HPDE6-E6E7 (cell line): ENCODE data around the gene DEGS1.

Source experiments
- DNase-seq: peaks from one replicate; pipeline ENCODE4 v3.0.0; 2011; ENCODE audit warnings: missing footprints; ENCODE audit errors: extremely low spot score

Gene DEGS1

DNA sequence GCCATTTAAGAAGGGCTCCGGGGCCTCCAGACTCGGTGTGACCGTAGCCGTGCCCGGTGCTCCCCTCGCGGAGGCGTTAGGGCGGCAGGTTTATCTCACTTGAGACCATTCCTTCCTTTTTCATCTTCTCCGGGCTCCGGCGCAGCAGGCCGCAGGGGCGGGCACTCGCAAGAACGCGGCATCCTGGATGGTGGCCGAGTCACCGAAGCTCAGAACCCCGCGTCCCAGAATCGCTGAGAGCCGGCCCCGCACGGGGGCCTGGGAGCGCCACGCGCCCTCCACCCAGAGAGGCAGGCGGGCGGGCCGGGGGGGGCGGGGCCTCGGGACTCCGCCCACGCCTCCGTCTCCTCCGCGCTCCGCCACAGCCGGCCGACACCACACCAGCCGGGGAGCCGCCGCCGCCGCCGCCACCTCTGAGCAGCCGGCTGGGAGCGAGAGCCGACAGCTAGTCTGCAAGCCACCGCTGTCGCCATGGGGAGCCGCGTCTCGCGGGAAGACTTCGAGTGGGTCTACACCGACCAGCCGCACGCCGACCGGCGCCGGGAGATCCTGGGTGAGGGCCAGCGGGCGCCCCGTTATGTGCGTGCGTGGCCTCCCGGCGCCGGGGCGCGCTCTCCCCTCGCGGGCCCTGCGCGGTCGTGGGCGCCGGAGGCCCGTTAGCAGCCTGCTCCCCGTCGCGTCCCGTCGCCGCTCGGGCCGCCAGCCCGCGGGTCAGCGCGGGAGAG, at the start of gene DEGS1:
Gene DEGS1, plus strand, starts transcription at position 375 of the 725 bp plus-strand sequence. Its CDS starts 97 bp downstream, at position 472.
- peak; percentile 90 for DNase-seq

DNA sequence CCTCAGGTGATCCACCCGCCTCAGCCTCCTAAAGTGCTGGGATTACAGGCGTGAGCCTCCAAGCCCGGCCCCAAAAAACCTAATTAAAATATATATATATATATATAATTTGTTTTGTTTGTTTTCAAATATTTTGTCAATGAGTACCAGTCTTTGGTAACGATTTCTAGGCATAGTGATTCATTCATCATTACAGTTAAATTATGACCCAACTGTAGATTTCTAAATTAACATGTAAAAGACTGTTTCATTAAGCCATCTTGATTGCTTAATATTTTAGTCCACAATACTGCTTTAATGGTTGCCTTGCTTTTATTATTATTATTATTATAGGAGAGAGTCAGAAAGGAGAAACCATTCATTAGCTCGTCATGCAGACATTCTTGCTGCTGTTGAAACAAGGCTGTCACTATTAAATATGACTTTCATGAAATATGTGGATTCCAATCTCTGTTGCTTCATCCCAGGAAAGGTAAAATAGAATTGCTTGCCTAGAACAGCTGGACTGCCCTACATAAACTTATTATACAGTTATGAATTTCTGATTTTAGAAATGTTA, 49.2 kb upstream of the DEGS1 start:
- DNase-seq, result no peak

DNA sequence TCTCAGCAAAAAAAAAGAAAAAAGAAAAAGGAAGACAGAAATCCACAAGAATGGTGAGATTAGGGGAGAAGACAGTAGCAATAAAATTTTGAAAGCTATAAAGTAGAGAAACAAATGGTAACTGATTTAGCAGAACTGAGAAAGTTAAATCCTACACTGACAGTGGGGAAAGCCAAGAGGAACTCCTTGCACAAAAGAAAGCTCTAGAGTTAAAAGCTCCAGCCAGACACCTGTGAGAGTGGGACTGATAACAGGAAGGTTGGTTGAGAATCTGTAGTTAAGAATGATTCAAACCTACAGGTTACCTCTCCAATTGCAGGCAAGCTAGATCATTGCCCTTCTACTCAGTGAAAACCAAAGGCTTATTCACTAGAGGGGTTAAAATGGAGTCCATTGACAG, 45.5 kb upstream of the DEGS1 start:
- no peak for DNase-seq

DNA sequence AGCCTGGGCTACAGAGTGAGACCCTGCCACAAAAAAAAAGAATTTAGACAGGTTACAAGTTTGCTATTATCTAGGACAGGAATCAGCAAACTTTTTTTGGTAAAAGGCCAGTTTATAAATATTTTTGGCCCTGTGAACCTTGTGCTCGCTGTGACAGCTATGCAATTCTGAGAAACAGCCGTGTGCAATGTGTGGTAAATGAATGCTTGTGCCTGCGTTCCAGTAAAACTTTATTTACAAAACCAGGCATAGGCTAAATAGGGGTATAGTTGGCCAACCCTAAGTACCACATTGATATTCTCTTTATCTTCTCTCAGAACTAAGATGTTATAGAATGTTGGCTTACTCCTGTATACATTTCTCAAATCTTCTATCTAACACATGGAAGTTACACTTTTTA, 44.8 kb upstream of the DEGS1 start:
- DNase-seq, result no peak

DNA sequence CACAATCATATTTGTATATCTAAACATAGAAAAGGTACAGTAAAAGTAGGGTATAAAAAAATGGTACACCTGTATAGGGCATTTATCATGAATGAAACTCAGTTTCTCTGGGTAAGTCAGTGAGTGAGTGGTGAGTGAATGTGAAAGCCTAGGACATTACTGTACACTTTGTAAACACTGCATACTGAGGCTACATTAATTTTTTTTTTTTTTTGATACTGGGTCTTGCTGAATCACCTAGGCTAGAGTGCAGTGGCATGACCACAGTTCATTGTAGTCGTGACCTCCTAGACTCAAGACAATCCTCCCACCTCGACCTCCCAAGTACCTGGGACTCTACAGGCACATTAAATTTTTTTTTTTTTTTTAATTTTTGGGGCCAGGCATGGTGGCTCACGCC, 41.3 kb upstream of the DEGS1 start:
- no peak for DNase-seq

DNA sequence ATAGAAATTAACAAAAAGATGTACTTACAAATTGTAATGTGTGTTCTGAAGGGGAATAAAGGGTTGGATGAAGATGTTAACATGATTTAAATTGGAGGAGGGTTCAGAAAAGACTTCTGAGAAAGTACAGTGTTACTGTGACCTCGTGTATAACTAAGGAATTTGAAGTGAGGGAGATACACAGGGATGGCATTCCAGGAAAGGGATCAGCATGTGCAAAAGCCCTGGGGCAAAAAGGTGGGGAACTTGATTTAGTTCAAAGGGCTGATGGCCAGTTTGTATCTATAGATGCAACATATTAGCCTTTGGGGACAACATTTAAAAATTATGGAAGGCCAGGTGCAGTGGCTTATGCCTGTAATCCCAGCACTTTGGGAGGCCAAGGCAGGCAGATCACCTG, 33.3 kb upstream of the DEGS1 start:
- no peak for DNase-seq

DNA sequence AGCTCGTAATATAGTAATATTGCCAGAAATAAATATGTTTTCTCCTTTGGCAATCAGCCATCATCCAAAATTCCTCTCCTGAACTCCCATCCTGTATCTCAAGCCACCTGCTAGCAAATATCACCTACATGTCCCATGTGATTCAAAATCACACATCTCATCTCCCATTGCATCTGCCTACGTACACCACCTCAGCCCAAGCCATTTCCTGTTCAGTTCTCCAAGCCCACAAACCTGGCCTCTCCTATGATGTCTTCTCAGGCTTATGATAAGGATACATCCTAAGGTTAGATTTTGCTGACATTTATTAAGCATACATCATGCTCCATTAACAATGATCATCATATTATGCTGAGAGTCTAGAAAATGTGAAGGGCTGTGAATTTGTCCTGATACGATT, 31.9 kb upstream of the DEGS1 start:
- no peak for DNase-seq

DNA sequence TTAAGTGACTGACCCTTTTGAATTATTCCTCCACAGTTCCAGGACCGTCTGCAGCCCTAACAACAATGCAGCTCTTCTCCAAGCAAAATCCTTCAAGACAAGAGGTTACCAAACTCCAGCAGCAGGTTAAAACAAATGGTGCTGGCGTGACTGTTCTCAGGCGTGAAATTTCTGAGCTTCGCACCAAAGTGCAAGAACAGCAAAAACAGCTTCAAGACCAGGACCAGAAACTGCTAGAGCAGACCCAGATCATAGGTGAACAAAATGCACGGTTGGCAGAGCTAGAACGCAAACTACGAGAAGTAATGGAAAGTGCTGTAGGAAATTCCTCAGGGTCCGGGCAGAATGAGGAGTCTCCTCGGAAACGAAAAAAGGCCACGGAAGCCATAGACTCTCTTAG, 25.7 kb upstream of the DEGS1 start:
- no peak for DNase-seq

DNA sequence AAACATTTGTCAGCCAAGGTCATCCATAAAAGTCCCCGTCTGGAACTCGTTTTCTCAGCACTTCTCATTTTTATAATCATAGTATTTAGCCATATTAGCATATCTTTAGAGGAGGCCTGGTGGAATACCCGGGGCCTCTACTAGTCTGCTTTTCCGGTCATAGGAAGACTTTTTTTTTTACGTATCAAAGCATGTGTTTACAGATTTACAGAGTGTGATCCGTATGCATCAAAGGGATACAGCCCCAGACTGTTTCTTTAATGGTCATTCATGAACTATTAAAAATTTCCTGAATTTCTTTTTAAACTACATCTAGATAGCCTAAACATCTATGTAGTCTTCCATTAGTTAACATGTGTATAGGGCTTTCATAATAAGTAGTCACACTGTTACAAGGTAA, 23.5 kb upstream of the DEGS1 start:
- no peak for DNase-seq

DNA sequence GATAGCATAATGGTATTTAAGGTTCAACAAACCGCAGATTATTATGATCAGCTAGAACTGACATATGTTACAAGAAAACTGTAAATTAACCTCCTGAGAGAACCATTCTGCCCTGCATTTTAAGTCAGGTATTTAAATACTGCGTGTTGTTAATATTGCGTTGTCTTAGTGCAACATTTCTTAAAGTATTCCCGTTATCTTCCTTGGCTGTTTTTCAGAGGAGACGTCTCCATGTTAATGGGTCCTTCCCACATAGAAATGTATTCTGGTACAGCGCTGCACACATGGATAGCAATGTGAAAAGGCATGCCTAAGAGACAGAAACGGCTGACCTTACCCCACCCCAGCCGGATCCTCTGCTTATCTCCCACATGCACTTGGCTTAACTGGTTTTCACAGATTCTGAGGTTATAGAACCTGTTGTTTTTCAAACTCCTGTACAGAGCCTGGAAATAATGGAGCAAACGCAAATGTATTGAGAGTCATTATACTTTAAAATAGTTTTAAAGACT, 22.8 kb upstream of the DEGS1 start:
- DNase-seq, result no peak

DNA sequence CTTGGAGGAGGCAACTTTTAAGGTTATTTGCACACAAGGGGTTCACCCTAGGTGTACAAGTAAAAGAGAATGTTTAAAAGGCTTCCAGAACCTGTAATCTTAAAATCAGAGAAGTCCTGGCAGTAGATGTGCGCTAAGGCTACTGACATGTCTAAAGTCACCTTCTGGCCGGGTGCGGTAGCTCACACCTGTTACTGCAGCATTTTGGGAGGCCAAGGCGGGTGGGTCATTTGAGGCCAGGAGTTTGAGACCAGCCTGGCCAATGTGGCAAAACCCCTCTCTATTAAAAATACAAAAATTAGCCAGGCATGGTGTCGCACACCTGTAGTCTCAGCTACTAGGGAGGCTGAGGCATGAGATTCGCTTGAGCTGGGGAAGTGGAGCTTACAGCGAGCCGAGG, 20.3 kb upstream of the DEGS1 start:
- DNase-seq, result no peak

DNA sequence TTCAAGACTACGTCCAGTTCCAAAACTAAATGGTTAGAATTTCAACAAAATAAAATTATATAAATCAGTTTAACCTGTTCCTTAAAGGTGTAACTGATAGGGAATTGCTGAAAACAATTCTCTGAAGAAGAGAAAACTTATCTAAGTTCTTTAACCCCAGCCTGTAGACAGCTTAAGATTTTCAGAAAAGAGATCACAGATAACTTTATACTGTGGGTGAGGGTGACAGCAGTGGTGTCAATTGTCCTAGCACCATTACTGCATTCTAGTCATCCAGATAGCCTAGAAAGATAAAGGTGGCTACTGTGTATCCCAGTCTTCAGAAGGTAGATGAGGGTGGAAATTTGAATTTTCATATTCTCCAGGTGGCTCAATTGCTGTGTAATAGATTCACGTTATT, 19.7 kb upstream of the DEGS1 start:
- DNase-seq, result no peak

DNA sequence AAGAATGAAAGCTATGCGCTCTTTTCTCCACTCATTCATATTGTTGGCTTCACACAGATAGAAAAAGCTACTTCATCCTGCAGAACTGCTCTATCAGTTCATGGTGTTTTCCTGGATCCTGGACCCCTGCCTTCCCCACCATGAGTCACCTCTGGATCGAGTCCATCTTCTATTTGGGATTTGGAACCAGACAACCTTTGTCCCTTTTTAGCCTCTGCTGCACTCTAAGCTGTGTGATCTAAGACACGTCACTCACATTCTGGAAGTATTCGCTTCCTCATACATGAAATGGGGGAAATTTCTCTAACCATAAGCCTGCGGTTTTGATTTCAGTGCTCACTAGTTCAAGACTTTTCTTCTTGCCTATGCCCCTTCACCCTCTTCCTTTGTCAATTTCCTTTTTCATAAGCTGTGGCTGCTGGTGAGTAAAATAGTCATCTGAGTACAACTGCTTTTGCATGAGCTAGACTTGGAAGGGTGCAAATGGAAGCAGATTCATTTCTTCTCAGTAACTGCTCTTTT, 14.1 kb upstream of the DEGS1 start:
- no peak for DNase-seq

DNA sequence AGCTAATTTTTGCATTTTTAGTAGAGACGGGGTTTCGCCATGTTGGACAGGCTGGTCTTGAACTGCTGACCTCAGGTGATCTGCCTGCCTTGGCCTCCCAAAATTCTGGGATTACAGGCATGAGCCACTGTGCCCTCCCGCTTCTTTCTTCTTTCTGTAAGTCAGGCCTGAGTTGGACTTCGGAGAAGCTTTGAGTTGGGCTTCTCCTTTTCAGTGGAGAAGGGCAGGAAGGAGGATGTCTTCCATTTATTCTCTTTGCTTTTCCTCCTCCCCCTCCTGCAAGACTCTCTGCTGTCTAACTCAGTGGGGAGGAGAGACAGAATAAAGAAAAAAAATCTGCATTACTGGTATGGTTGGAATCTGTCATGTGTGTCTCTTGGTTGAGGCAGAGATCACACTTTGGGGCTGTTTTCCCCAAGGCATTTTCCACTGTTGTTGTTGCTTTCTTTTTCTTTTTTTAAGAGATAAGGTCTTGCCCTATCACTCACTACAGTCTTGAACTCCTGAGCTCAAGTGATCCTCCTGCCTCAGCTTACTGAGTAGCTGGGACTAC, 13.2 kb upstream of the DEGS1 start:
- DNase-seq, result no peak

DNA sequence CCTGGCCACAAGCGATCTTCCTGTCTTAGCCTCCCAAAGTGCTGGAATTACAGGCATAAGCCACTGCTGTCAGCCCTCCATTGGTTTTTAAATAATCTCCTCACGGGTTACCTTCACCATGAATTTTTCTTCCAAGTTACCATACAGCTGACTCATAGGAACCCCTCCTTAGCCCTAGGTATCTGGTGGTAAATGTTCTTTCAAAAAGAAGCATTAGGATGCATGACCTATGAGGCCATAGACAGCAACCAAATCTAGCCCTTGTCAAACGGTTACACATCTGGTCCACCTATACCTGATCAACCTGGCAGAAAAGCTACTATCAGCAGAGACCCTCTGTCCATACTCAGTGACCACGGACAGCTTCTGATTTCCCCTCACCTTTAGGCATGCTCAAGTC, 12.7 kb upstream of the DEGS1 start:
- DNase-seq, result no peak

DNA sequence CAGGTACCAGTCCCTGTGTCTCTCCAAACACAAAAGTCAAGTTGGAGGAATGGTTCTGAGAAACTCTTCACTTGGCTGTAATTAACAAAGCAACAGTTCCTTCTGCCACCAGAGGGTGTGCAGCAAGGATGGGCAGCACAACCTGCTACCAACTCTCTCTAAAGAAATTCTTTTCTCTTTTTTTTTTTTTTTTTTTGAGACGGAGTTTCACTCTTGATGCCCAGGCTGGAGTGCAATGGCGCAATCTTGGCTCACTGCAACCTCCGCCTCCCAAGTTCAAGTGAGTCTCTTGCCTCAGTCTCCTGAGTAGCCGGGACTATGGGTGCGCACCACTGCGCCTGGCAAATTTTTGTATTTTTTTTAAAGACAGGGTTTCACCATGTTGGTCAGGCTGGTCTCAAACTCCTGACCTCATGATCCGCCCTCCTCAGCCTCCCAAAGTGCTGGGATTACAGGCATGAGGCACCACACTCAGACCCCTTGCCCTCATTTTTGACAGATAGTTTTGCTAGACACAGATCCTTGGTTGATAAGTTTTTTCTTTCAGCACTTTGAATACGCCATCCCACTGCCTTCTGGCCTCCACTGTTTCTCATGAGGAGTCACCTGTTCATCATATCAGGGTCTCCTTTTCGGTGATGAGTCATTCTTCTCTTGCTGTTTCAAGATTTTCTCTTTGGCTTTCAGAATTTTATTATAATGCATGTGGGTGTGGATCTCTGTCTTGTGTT, 12.1 kb upstream of the DEGS1 start:
- peak; percentile 27 for DNase-seq

DNA sequence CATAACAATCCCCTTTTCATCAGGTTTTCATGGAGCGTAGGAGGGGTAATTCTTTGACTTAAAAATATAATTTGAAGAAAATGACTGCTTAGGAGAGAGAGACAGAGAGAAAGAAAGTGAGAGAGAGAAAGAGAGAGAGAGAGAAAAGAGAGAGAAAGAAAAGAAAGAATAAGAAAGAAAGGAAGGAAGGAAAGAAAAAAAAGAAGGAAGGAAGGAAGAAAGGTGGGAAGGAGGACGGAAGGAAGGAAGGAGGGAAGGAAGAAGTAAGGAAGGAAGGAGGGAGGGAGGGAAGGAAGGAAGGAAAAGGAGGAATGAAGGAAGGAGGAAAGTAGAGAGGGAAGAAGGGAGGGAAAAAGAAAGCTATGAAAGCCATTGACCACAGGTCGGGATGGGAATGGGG, 10.8 kb upstream of the DEGS1 start:
- no peak for DNase-seq

DNA sequence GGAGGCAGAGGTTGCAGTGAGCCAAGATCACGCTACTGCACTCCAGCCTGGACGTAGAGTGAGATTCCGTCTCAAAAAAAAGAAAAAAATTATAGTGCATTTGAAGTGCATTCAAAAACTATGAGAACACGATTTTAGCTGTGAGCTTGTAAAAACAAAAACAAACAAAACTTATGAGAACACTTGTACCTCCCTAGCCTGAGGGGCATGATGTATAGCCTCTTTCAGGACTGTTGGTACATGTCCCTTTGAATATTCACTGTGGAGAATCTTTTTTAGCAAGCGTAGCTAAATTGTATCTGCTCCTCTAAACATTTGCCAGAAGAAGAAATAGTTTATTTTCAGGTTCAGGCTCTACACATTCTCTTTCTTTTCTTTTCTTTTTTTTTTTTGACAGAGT, 9.5 kb upstream of the DEGS1 start:
- no peak for DNase-seq

DNA sequence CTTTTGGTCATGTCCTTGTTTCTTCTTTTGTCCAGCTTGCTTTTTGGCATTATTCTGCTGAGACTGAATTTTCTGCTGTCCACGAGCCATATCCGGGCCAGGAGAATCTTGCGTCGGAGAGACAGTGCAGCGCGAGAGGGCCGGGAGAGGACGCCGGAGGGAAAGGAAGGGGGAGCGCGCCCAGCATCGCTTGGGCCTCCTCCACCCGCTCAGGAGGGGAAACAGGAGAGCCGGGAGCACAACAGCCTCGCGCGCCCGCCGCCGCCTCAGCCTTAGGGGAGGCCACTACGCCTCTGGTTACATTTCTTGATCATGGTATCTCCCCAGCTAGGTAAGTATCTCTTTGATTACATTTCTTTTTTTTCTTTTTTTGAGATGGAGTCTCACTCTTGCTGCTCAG, 7.4 kb upstream of the DEGS1 start:
- no peak for DNase-seq

DNA sequence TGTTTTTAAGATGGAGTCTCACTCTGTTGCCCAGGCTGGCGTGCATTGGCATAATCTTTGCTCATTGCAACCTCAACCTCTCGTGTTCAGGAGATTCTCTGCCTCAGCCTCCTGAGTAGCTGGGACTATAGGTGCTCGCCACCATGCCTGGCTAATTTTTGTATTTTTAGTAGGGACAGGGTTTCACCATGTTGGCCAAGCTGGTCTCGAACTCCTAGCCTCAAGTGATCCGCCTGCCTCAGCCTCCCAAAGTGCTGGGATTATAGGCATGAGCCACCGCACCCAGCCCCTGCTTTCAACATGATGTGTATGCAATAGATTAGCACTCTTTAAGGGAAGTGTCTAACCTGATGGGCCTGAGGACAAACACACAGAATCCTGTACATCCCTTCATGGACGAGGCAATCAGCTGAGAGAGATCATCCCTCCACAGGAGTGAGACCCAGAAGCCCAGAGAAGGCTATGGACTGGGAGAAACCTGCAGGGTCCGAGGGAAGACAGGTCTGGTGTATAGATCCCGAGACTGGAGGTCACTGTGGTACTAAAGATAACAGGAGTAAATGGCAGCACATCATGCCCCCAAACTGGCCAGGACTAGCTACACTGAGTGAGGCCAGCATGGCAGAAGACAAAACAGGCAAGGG, 5.6 kb upstream of the DEGS1 start:
- no peak for DNase-seq

DNA sequence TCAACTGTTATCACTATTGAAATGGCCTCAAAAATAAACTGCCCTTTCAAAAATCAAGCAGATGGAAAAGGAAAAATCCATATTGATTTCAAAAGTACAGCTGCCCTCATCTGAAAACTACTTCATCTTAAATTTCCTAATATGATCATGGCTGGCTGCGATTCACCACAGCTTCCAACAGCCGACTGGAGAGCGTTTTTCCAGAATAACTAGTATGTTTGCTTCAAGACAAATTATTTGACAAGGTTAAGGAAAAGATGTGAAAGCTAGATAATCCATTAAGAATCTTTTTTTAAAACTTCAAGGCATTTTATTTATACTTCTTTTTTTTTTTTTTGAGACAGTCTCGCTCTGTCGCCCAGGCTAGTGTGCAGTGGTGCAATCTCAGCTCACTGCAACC, 4.1 kb upstream of the DEGS1 start:
- no peak for DNase-seq
